Amniotic stem cell (primary cell): ENCODE data around the gene SWSAP1.

Source experiments
- DNase-seq: peaks from one replicate; lab custom pipeline; 2025; lab: John Stamatoyannopoulos, UW

Gene SWSAP1

DNA sequence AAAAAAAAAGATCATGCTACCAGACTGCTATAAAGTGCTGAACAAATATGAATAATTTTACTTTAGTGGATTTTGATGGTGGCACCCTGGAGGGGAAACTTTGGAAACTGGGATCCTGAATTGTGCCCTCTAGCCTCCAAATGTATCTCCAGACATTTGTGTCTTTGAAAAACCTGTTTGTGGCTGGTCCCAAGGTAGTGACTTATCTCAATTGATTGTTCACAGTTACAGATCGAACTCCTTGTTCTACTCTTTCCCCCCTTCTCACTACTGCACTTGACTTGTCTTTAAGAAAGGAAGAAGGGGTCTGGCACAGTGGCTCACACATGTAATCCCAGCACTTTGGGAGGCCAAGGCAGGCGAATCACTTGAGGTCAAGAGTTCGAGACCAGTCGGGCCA, 34.1 kb downstream of the SWSAP1 start:
- no peak for DNase-seq

DNA sequence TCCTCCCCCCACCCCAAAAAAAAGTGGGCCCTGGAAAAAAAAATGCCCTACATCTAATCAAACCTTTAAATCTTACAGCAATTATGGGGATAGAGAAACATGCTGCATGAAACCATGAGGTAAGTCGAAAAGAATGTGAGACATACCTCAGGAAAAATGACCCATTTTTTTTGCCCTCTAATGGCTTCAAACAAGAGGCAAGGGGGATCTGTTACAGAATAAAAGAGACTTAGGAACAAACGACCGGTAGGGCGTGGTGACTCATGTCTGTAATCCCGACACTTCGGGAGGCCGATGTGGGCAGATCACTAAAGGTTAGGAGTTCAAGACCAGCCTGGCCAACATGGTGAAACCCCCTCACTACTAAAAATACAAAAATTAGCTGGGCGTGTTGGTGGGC, 36.2 kb downstream of the SWSAP1 start:
- no peak for DNase-seq

DNA sequence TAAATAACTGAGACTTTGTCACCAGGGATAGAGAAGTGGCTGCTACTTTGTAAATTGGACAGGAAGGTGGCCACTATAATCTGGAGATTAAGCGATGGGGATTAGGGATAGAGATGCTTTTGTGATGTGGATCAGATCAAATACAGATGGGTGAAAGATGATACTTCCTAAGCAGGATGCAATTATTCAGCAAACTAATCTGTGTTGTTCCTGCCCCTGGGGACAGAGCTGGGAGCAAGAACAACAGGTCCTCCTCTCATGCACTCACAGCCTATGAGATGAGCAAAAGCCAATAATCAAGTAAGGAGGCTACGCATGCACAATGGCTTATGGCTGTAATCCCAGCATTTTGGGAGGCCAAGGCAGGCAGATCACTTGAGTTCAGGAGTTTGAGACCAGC, 40.1 kb downstream of the SWSAP1 start:
- DNase-seq = no peak

DNA sequence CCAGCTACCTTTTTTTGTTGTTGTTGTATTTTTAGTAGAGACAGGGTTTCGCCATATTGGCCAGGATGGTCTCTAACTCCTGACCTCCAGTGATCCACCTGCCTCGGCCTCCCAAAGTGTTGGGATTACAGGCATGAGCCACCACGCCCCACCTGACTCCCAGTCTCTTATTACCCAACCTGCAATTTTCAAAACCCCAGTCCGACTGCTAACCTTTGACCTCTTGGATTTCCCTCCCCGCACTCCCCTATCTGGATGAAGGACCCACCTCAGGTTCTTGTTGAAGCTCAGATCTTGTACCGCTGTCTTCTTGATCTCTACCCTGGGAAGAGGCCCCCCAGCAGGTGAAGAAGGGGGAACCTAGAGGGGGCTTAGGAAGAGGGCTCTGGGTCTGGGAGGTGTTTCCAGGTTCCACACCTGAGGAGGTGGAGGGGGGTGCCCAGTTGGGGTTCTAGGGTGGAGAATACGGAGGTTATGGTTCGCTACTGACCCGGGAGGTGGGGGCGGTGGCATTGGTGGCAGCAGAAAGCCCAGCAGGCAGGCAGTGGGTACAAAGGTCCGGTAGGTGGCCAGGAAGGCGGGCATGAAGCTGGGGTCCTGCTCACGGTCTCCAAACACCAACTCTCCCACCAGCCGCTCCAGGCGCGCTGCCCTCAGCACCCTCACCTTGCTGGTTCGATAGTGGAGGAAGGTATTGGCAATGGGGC, 42.0 kb downstream of the SWSAP1 start:
- no peak for DNase-seq

DNA sequence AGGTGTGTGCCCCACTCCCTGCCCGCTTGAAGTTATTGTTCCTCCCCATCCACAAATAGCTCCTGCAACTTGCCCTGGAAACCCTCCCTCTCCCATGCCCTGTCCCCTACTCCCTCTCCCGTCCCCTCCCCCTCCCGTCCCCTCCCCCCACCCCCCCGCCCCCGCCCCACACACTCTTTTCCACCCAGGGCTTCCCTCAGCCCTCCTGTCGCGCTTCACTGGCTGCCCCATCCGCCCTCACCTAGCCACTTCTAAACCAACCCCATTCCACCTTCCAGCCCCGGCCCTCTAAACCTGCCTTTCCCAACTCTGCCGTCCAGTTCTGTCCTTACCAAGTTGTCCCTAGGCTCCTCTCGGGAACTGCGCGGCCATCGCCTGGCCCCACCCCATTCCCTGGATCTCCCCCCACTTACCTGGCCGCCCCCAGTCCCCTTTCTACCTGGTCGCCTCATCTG, 43.7 kb downstream of the SWSAP1 start:
- no peak for DNase-seq

DNA sequence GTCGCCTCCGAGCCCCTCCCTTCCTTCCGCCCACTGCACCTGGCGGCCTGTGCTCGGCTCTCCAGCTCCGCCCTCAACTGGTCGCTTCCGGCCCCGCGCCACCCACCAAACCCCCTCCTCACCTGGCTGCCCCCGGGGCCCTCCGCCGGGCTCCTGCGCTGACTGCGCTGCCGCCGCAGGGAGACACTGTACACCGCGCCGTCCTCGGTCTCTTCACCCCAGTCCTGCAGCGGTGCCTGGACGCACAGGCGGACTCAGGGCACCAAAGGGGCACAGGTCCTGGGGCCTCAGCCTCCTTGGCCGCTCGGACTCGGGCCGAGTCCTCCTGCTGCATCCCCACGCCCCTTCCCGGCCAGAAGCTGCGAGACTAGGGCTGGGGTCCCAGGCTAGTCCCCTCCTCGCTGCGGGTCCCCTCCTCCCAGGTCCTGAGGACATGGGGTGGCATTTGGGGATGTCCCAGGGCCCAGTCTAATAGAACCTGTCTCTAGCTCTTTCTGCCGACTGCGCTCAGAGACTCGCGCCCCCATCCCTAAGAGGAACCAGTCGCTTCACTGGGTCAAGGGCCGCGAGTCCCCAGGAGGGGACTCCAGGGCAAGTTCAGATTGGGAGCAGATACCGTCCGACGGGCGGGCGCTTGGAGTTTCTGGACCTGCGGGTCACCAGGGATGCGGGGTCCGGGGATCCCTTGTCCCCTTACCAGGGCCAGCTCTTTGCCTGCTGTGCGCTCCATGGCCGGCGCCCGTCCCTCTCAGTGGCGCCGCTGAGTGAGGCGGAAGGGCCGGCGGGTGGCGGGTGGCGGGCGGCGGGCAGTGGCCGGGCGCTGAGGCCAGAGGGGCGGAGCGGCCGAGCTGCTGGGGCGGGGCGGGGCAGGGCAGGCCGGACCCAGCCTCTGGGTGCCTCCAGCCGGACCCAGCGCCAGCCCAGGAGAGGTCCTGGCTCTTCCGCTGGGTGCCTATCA, 44.4 kb downstream of the SWSAP1 start, which contains the start of gene RGL3:
Gene RGL3 (minus strand): TSS at position 766 of the 958 bp plus-strand sequence. CDS start 36 bp downstream, at position 730.
- no peak for DNase-seq

DNA sequence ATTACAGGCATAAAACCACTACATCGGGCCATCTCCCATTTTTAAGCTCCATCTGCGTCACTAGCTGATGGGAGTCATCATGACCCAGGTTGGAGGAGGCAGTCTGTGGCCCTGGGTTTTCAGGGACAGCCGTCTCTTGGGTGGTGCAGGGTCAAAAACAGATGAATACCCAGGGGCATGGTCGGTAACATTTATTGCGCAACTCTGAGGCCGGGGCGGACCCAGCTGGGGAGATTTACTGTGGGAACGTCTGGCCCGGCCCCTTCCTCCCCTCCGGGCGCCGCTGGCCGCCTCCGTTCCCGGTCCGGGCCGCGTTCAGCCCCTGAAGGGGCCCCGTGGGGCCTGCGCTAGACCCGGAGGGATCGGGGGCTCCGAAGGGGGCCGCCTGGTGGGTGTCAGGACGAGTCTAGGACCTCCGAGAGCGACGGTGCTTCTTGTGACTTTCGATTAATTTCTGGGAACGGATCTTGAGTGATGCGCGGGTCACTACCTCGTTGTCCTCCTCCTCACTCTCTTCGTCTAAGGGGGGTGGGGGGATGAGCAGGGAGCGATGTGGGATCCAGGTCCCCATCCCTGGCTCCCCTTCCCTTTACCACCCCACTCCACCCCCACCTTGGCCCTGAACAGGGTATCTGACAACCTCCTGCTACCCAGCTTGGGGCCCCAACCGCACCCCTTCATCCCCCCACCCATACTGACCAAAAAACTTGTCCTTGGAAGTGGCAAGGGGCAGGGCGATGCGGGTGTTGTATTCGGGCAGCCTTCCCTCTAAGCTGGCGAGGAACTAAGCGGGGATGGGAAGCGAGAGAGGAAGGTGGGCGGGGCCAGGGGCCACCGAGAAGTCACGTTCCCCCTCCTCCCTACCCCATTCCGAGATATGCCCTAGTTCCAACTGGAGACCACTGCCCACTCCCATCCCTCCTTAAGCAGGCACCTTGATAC, 46.2 kb downstream of the SWSAP1 start:
- no peak for DNase-seq

DNA sequence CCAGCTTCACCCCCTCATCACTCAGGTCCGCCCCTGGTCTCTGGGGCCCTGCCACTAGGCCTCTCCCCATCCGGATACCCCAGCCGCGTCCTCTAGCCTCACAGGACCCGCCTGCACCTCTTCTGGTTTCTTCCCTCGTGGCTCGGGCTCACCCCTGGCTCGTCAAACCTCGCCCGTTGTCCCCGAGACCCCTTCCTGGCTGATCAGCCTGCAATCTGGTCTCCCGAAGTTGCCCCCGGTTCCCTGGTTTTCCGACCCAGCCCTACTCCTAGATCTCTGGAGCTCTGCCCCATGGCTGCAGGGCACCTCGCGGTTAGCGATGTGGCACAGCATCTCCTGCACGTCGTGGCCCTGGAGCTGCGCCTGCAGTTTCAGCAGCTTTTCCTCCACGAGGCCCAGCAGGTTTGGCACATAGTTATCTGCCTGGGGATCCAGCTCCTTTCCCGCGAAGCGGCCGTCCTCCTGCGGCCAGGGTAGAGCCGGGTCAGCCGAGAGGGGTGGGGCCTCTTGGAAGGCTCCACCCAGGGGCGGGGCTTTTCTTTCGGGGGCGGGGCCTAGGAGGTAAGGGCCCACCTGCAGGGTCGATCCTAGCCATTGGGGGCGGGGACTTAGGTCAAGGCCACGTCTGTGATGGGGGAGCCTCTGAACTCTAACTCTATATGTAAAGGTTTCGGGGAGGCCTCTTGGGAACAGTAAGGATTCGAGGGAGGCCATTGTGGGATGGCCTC, 47.1 kb downstream of the SWSAP1 start:
- no peak for DNase-seq

DNA sequence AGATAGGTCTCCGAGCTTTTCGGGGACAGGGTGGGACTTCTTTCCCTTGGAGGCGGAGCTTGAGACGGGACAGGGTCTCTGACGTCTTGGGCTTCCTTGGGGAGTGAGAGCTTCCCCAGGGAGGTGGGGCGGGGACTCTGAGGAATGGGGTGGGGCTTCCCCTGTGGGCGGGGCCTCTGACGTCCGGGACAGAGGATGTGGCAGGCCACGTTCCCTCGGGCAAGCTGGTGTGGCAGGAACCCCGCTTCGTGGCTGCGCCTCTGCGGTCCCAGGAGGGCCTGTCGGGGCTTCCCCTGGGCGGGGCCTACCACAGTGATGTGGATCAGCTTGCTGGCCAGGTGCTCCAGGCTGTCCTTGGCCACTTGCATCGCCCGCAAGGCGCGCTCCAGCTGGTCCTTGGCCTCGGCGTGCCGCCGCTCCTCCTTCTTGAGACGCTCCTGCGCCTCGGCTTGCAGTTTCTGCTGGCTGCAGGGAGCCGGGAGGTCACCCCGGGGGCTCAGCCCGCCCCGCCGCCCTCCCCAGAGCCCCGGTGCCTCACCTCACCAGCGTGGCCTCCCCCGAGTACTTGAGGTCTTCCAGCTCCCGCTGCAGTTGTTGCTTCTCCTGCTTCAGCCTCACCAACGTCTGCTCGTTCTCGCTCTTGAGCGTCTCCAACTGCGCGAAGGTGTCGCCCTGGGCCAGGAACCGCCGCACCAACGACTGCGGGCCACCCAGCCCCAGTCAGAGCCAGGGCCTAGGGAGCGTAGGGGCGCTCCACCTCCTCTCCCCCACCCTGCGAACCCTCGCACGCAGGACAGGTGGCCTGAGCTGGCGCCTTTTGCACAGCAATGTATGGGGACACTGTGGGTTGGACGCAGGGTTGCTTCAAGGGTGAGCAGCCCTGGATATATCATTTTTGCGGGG, 47.9 kb downstream of the SWSAP1 start:
- no peak for DNase-seq

DNA sequence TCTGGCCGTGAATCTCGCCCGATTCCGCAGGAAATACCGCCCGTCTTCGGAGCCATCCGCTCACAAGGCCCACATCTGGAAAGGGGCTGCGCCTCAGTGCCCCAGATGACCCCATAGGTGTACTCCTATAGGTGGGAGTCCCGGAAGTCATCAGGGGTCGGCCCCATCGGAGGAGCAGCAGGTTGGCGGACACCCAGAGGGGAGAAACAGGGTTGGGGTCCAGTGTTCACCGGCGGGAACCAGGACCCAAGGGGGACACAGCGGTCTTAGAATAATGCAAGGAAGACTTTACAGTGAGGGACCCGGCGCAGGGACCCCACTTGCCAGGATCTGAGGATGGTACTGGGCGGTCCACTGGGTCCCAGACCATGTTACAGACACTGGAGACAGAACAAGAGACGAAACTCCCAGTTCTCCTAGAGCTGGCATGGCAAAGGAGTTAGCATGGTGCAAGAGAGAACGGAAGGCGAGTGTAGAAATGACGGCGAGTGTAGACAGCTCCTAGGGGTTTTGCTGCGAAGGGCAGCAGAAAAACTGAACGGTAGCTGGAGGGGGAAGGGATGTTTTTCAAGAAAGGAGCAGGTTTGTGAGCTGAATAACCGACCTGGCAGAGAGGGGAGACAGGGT, 48.8 kb downstream of the SWSAP1 start:
- DNase-seq = no peak

DNA sequence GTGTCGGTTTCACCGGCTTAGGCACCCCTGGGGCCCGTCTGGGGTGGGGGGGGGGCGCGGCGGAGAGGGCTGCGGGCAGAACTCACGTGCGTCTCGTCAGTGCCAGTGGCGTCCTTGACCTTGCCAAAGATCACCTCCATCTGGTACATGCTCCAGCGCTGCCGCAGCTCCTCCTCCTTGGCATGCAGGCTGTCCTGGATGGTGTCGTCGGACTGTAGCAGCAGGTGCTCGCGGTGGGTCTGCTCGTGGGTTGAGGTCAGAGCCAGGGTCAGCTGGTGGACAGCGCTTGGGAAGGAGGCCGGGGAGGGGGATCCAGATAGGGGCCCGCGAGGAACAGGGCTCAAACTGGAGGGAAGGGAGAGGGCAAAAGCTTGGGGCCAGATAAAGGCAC, 49.3 kb downstream of the SWSAP1 start:
- no peak for DNase-seq
